Gastrocnemius medialis (tissue), 4 donors: Measurements from ENCODE around the gene FLNB. TPM values are rescaled to one million over a fixed set of nuclear protein-coding genes. Genes with fewer than 3 reads are reported as not detected.

Source experiments
- ATAC-seq, 2 donors: fragments of 150-250 bp; one replicate each; pipeline ENCODE4 v1.9.1; 2016
- DNase-seq, 2 donors: peaks; one replicate each; pipeline ENCODE4 v3.0.0-alpha.2; 2019
- H3K27ac ChIP-seq, 4 donors: fragments of 200-600 bp; sonication (generic); 1 replicate in 1 of 4; 2 replicates in 3 of 4; pipeline ENCODE4 v1.5.1; 2016 to 2018; ENCODE audit warnings: mild to moderate bottlenecking in 2 of 4, moderate library complexity in 1 of 4
- H3K27me3 ChIP-seq, 3 donors: fragments of 200-600 bp; sonication (generic) in 2 of 3; 1 replicate in 1 of 3; 2 replicates in 2 of 3; pipeline versions ENCODE4 v1.5.1 to v1.6.0; 2016 to 2019; ENCODE audit warnings: mild to moderate bottlenecking in 1 of 3, moderate library complexity in 1 of 3
- H3K36me3 ChIP-seq, 2 donors: fragments of 200-600 bp; sonication (generic) in 1 of 2; one replicate each; pipeline ENCODE4 v1.5.1; 2017 to 2018
- H3K4me1 ChIP-seq, 2 donors: fragments of 200-600 bp; sonication (generic) in 1 of 2; one replicate each; pipeline ENCODE4 v1.5.1; 2016 to 2017; ENCODE audit warnings: mild to moderate bottlenecking in 2 of 2
- H3K4me3 ChIP-seq, 4 donors: fragments of 200-600 bp; sonication (generic) in 3 of 4; 1 replicate in 1 of 4; 2 replicates in 3 of 4; pipeline ENCODE4 v1.5.1; 2016 to 2019; ENCODE audit warnings: mild to moderate bottlenecking in 2 of 4
- H3K9me3 ChIP-seq, 3 donors: fragments of 200-600 bp; sonication (generic) in 2 of 3; 1 replicate in 1 of 3; 2 replicates in 2 of 3; pipeline ENCODE4 v1.5.1; 2016 to 2019
- POLR2A ChIP-seq, 2 donors: fragments of 450-650 bp; IDR thresholded peaks; one replicate each; pipeline ENCODE4 v1.6.1; 2017; ENCODE audit warnings: antibody characterized with exemption in 2 of 2, mild to moderate bottlenecking in 2 of 2, moderate library complexity in 2 of 2
- in situ Hi-C, 4 donors: fragments of 200-750 bp; cut with MboI; loops; one replicate each; pipeline versions ENCODE4 v1.15.0 to v1.8.0; 2017; ENCODE audit warnings: low sequenced_read_pairs in 4 of 4
- intact Hi-C: fragments of 100-400 bp; cut with DNase I; formaldehyde crosslinking; loops from one replicate; pipeline ENCODE4 v1.15.1; 2023; ENCODE audit warnings: low total_unique reads
- total RNA-seq, 4 donors: library from RNA; depleted of rRNA; stranded (reverse); fragments of >200 nt; gene quantifications; one replicate each; pipeline versions ENCODE4 v1.1.0 to v1.2.3, GENCODE V29; 2016
- TF ChIP-seq, protein P1 (sequence below), 5 experiments: fragments of 450-650 bp in 3 of 5; fragments of 200-600 bp in 2 of 5; sonication (generic) in 2 of 5; IDR thresholded peaks in 4 of 5; conservative IDR thresholded peaks in 1 of 5; 1 replicate in 4 of 5; 2 replicates in 1 of 5; pipeline ENCODE4 v1.5.1; 2016 to 2019; ENCODE audit warnings: antibody characterized with exemption in 5 of 5, mild to moderate bottlenecking in 3 of 5, moderate library complexity in 3 of 5

Gene FLNB
- total RNA-seq, 4 donors from 2014 or later: 10.9 to 21.5 (median 12.0) TPM

DNA sequence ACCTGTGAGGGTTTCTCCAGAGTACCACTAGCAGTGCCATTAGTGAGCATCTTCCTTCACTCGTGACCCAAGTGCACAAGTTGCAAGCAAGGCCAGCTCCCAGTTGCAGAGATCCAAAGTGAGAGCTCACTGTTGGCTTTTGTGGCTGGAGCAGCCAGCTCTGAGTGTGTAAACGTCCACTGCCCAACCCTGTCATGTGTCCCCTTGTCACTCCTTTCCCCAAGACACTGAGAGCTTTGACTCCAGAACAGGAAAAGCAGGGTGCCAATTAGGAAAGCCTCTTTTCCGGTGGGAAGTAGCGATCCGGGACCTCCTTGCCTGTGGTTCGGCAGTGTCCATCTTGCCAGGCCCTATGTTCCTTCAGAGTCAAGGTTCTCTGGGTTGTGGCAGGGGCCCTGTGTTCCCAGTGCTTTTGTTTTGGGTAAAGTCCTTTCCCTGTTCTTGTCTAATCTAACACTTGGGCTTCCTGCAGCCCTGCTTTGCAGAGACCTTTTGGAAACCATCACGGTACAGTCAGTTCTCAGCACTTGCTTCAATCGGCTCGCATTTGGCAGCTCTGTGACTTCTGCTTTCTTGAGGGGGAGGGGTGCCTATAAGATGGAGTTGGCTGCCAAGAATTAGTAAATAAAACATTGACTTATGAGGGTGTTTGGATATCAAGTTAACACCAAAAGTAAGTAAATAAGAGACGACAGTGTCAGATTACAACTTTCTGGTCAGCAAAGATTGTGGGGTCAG, 112.0 kb downstream of the FLNB start:
- H3K4me3 ChIP-seq: no peak overlapping the region

DNA sequence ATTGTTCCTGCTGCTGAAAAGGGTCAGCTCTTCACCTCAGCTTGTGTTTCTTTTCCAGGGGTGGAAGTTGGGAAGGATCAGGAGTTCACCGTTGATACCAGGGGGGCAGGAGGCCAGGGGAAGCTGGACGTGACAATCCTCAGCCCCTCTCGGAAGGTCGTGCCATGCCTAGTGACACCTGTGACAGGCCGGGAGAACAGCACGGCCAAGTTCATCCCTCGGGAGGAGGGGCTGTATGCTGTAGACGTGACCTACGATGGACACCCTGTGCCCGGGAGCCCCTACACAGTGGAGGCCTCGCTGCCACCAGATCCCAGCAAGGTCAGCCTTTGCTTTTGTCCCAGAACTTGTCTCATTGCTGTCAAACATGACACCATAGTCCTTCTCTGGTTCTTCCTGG, 113.0 kb downstream of the FLNB start:
- intact Hi-C loops (no loop called here), in situ Hi-C loops (no loop called here)
- no peak overlapping the region for H3K27ac ChIP-seq
- ATAC-seq: no peak
- DNase-seq: no peak
- H3K27me3 ChIP-seq: no peaks in the 10 kb centered on the region
- no peaks in the 10 kb centered on the region for H3K9me3 ChIP-seq
- TF ChIP-seq, protein P1, sequence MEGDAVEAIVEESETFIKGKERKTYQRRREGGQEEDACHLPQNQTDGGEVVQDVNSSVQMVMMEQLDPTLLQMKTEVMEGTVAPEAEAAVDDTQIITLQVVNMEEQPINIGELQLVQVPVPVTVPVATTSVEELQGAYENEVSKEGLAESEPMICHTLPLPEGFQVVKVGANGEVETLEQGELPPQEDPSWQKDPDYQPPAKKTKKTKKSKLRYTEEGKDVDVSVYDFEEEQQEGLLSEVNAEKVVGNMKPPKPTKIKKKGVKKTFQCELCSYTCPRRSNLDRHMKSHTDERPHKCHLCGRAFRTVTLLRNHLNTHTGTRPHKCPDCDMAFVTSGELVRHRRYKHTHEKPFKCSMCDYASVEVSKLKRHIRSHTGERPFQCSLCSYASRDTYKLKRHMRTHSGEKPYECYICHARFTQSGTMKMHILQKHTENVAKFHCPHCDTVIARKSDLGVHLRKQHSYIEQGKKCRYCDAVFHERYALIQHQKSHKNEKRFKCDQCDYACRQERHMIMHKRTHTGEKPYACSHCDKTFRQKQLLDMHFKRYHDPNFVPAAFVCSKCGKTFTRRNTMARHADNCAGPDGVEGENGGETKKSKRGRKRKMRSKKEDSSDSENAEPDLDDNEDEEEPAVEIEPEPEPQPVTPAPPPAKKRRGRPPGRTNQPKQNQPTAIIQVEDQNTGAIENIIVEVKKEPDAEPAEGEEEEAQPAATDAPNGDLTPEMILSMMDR (IDR thresholded peaks at IDR 0.05 in 4 of 5, conservative IDR thresholded peaks at IDR 0.05 in 1 of 5): no peak
- no peak for TF ChIP-seq POLR2A (IDR thresholded peaks at IDR 0.05)
- no peaks in the 10 kb centered on the region for H3K36me3 ChIP-seq
- H3K4me3 ChIP-seq: no peak overlapping the region
- H3K4me1 ChIP-seq: peaks cover 5 to 12% of the 10 kb centered on the region in 2 donors

More for the DNA sequence above, 112.0 kb downstream of the FLNB start:
- Histone ChIP-seq H3K9me3 (no peaks in the 10 kb centered on the region), H3K27ac (peak overlapping the region in 3 of 4 donors; percentile 11 to 48 (median 26)), H3K4me1 (peaks cover 5 to 12% of the 10 kb centered on the region in 2 donors), H3K36me3 (no peaks in the 10 kb centered on the region), H3K27me3 (no peaks in the 10 kb centered on the region)
- intact Hi-C loops (no loop called here), in situ Hi-C loops (no loop called here)
- DNase-seq: no peak
- no peak for TF ChIP-seq POLR2A (IDR thresholded peaks at IDR 0.05)
- TF ChIP-seq, protein P1 (IDR thresholded peaks at IDR 0.05 in 4 of 5, conservative IDR thresholded peaks at IDR 0.05 in 1 of 5): no peak
- peak; percentile 45 to 58 for ATAC-seq

DNA sequence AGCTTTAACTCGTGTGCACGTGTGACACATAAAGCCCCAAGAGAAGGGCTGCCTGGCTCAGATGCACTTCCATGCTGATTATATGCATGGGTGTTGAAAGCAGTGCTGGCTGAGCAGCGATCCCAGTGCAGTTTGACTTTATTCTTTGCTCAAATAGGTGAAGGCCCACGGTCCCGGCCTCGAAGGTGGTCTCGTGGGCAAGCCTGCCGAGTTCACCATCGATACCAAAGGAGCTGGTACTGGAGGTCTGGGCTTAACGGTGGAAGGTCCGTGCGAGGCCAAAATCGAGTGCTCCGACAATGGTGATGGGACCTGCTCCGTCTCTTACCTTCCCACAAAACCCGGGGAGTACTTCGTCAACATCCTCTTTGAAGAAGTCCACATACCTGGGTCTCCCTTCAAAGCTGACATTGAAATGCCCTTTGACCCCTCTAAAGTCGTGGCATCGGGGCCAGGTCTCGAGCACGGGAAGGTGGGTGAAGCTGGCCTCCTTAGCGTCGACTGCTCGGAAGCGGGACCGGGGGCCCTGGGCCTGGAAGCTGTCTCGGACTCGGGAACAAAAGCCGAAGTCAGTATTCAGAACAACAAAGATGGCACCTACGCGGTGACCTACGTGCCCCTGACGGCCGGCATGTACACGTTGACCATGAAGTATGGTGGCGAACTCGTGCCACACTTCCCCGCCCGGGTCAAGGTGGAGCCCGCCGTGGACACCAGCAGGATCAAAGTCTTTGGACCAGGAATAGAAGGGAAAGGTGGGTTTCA, 114.9 kb downstream of the FLNB start:
- H3K4me1 ChIP-seq: peaks cover 0 to 6% of the 10 kb centered on the region in 2 donors
- no peaks in the 10 kb centered on the region for H3K27me3 ChIP-seq
- ATAC-seq (no peak), DNase-seq (no peak)
- intact Hi-C loops (no loop called here), in situ Hi-C loops (no loop called here)
- H3K9me3 ChIP-seq: no peaks in the 10 kb centered on the region
- TF ChIP-seq, protein P1 (IDR thresholded peaks at IDR 0.05 in 4 of 5, conservative IDR thresholded peaks at IDR 0.05 in 1 of 5): no peak
- TF ChIP-seq POLR2A (IDR thresholded peaks at IDR 0.05): no peak
- no peaks in the 10 kb centered on the region for H3K36me3 ChIP-seq
- no peak overlapping the region for H3K4me3 ChIP-seq
- no peak overlapping the region for H3K27ac ChIP-seq

DNA sequence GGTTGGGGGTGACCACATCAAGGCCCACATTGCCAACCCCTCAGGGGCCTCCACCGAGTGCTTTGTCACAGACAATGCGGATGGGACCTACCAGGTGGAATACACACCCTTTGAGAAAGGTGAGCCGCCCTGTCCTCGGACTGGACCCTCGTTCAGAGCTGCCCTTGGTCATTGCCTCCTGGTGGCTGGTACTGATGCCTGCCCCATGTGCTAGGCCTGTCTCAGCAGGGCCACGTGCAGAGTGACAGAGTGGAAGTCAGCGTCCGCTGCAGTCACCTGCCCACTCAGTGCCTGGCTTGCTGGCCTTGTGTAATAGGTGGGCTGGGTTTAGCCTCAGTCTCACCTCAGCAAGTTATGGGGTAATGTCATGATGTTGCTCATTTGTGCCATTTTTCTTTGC, 116.2 kb downstream of the FLNB start:
- no peaks in the 10 kb centered on the region for H3K36me3 ChIP-seq
- no peak for TF ChIP-seq POLR2A (IDR thresholded peaks at IDR 0.05)
- TF ChIP-seq, protein P1 (IDR thresholded peaks at IDR 0.05 in 4 of 5, conservative IDR thresholded peaks at IDR 0.05 in 1 of 5): no peak
- H3K27ac ChIP-seq: no peak overlapping the region
- no peak for ATAC-seq
- H3K4me3 ChIP-seq: no peak overlapping the region
- no peak for DNase-seq
- in situ Hi-C loops: no loop called here
- H3K9me3 ChIP-seq: no peaks in the 10 kb centered on the region
- no peaks in the 10 kb centered on the region for H3K27me3 ChIP-seq
- intact Hi-C loops: no loop called here
- H3K4me1 ChIP-seq: peaks cover 0 to 6% of the 10 kb centered on the region in 2 donors
